PC-9 (cell line): ENCODE results near the gene ZNF891.

Source experiments
- EZH2 ChIP-seq: fragments of 200-600 bp; sonication (generic); IDR thresholded peaks from 2 replicates; pipeline ENCODE4 v1.8.0; 2017; ENCODE audit warnings: antibody characterized with exemption, low read depth
- TF ChIP-seq, protein P1 (sequence below): fragments of 200-600 bp; sonication (generic); conservative IDR thresholded peaks from 2 replicates; pipeline ENCODE4 v1.6.1; 2017; ENCODE audit warnings: mixed run types, antibody characterized with exemption, mild to moderate bottlenecking, moderate library complexity

GRCh38 chr12:133105620-133106019, 24.5 kb downstream of the ZNF891 start:
- TF ChIP-seq, protein P1, sequence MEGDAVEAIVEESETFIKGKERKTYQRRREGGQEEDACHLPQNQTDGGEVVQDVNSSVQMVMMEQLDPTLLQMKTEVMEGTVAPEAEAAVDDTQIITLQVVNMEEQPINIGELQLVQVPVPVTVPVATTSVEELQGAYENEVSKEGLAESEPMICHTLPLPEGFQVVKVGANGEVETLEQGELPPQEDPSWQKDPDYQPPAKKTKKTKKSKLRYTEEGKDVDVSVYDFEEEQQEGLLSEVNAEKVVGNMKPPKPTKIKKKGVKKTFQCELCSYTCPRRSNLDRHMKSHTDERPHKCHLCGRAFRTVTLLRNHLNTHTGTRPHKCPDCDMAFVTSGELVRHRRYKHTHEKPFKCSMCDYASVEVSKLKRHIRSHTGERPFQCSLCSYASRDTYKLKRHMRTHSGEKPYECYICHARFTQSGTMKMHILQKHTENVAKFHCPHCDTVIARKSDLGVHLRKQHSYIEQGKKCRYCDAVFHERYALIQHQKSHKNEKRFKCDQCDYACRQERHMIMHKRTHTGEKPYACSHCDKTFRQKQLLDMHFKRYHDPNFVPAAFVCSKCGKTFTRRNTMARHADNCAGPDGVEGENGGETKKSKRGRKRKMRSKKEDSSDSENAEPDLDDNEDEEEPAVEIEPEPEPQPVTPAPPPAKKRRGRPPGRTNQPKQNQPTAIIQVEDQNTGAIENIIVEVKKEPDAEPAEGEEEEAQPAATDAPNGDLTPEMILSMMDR, result no peak
- TF ChIP-seq EZH2, result no peak
